ENCODE data around the gene FAM24A. TPM values are rescaled to one million over a fixed set of nuclear protein-coding genes. Genes with fewer than 3 reads are reported as not detected.
A peak's percentile ranks its signal among the peaks of the same experiment; 100 is the strongest.
"Not testable (repeated sequence)": the region's sequence is repeated elsewhere in the genome, so short reads cannot be mapped to it uniquely, and the experiment has no call there.

The FAM24A gene
- total and polyA plus RNA-seq, 2 experiments from 2014 or later: not detected

DNA sequence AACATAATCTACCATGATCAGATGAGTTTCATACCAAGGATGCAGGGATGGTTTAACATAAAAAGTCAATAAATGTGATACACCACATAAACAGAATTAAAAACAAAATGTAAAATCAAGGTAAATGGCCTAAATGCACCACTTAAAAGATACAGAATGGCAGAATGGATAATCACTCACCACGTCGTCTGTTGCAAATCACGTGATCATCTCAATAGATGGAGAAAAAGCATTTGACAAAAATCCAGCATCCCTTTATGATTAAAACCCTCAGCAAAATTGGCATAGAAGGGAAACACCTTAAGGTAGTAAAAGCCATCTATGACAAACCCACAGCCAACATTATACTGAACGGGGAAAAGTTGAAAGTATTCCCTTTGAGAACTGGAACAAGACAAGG lies 6.5 kb upstream of the FAM24A start:
- not testable (repeated sequence) for H3K27me3 Mint-ChIP-seq (ENCODE audit: insufficient read depth, low read depth, poor library complexity); H2AFZ ChIP-seq; H3K27ac ChIP-seq (ENCODE audit: low read depth); ATAC-seq; H3K4me1 ChIP-seq (ENCODE audit: insufficient read depth); H3K27me3 ChIP-seq (ENCODE audit: insufficient read depth); H3K9me2 ChIP-seq (ENCODE audit: insufficient read depth); H3K4me2 ChIP-seq; H4K20me1 ChIP-seq (replicated peaks; ENCODE audit: insufficient read depth); H3F3A ChIP-seq (replicated peaks; ENCODE audit: low read depth); H3K36me3 Mint-ChIP-seq (ENCODE audit: low read depth); H3K4me3 ChIP-seq; H3K9me3 Mint-ChIP-seq; H3K79me2 ChIP-seq (replicated peaks; ENCODE audit: insufficient read depth); DNase-seq (ENCODE audit: low spot score); H3K4me3 Mint-ChIP-seq; H3K27ac Mint-ChIP-seq; H3K4me1 Mint-ChIP-seq; H3K36me3 ChIP-seq (ENCODE audit: insufficient read depth)

DNA sequence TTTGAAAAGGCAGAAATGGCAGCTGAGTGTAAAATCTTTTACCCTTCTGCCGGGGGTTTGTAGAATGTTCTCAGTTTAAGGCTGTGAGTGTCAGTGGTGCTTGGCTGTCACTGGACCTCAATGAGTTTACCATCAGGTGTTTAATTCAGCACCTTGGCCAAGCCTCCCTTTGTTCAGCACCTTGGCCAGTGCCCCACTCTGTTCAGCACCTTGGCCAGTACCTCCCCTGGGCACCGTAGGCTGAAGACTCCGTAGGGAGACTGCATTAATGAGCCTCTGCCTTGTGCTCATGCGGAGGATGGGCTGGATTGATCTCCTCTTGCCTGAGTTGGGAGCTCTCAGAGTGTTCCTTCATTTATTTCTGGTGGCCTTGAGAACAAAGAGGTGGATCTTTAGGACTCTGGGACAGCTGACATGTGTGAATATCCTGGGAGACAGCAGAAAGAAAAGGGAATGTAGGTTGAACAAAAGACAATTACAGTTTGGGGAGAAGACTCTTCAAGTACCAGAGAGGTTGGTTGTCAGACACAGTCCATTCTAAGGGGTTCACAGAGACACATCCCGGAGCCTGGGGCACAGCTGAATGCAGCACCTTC lies 1.6 kb downstream of the FAM24A start:
- Mint-ChIP-seq H3K4me3 (no peak overlapping the region), H3K36me3 (ENCODE audit: low read depth) (no peaks in the 10 kb centered on the region), H3K9me3 (no peaks in the 10 kb centered on the region; the same call in 2 of the 3 replicates), H3K27ac (no peak overlapping the region), H3K4me1 (no peaks in the 10 kb centered on the region; the same call in 2 of the 3 replicates), H3K27me3 (ENCODE audit: insufficient read depth, low read depth, poor library complexity) (peaks cover 11% of the 10 kb centered on the region)
- Histone ChIP-seq H4K20me1 (replicated peaks; ENCODE audit: insufficient read depth) (peaks cover 4% of the 10 kb centered on the region; the same call in 1 of the 2 replicates), H3K4me1 (ENCODE audit: insufficient read depth) (no peaks in the 10 kb centered on the region), H3K36me3 (ENCODE audit: insufficient read depth) (no peaks in the 10 kb centered on the region), H2AFZ (no peak overlapping the region), H3K9me2 (ENCODE audit: insufficient read depth) (no peaks in the 10 kb centered on the region), H3K27ac (ENCODE audit: low read depth) (no peak overlapping the region), H3K4me2 (no peak overlapping the region), H3K27me3 (ENCODE audit: insufficient read depth) (no peaks in the 10 kb centered on the region), H3K79me2 (replicated peaks; ENCODE audit: insufficient read depth) (no peaks in the 10 kb centered on the region), H3K4me3 (no peak overlapping the region), H3F3A (replicated peaks; ENCODE audit: low read depth) (no peaks in the 10 kb centered on the region)
- DNase-seq (ENCODE audit: low spot score) (peak; percentile 84), ATAC-seq (peak; percentile 99)
- TF ChIP-seq ZNF114 (CRISPR knock-in tag; IDR thresholded peaks at IDR 0.05) (peak; percentile 96), ZNF331 (CRISPR knock-in tag; IDR thresholded peaks at IDR 0.05; ENCODE audit: low read depth) (peak; percentile 68), EZH2 (IDR thresholded peaks at IDR 0.05; ENCODE audit: low read depth, unreplicated experiment) (no peak), STAT1 (IDR thresholded peaks at IDR 0.05; ENCODE audit: unreplicated experiment) (no peak), CTCF (conservative IDR thresholded peaks at IDR 0.05; ENCODE audit: low read depth in 2 of 2) (no peak), CREB1 (CRISPR knock-in tag; IDR thresholded peaks at IDR 0.05; ENCODE audit: low read depth) (peak; percentile 72), ETS1 (IDR thresholded peaks at IDR 0.05) (no peak), ZNF462 (CRISPR knock-in tag; IDR thresholded peaks at IDR 0.05) (0 out of 2 replicates have a peak, but pooled peaks have one; percentile 45), POLR2AphosphoS5 (IDR thresholded peaks at IDR 0.05; ENCODE audit: low read depth) (no peak), EZH2phosphoT487 (IDR thresholded peaks at IDR 0.05; ENCODE audit: unreplicated experiment) (no peak), NANOG (IDR thresholded peaks at IDR 0.05; ENCODE audit: borderline replicate concordance) (no peak)

Measured in GM23338 (cell line).